PC-3 (cell line): ENCODE data around the gene ST6GALNAC4. TPM values are rescaled to one million over a fixed set of nuclear protein-coding genes. Genes with fewer than 3 reads are reported as not detected.

Experiments used
- ATAC-seq: fragments of 200-7000 bp; cut with Tn5 transposase; 2 replicates; pipeline ENCODE4 v1.9.1; 2020; ENCODE audit warnings: mild to moderate bottlenecking, moderate library complexity
- BruUV-seq: library from RNA; stranded (reverse); fragments of 400-500 nt; replicated peaks from 2 replicates; lab custom pipeline; 2021; lab: Mats Ljungman, UMichigan
- CTCF ChIA-PET: fragments of 300-600 bp; sonication (Branson Sonifier 250); formaldehyde crosslinking; loops from one replicate; lab custom pipeline; 2022; ENCODE audit warnings: antibody characterized with exemption; lab: Charles Lee
- POLR2A ChIA-PET: fragments of 300-600 bp; sonication (Branson Sonifier 250); formaldehyde crosslinking; loops from one replicate; lab custom pipeline; 2022; ENCODE audit warnings: antibody characterized with exemption; ENCODE audit not compliant: unreplicated experiment; lab: Charles Lee
- DNase-seq: peaks from one replicate; pipeline ENCODE4 v3.0.0-alpha.2; 2015
- H2AFZ ChIP-seq: fragments of 300-600 bp; sonication (generic); 2 replicates; pipeline ENCODE4 v1.6.0; 2016; ENCODE audit warnings: antibody characterized with exemption, low read length
- H3F3A ChIP-seq: fragments of 300-600 bp; sonication (generic); one replicate; pipeline ENCODE4 v1.6.0; 2017; ENCODE audit warnings: antibody characterized with exemption, low read length, control low read depth, mild to moderate bottlenecking; ENCODE audit not compliant: unreplicated experiment
- H3K27ac ChIP-seq: fragments of 300-600 bp; sonication (generic); 2 replicates; pipeline ENCODE4 v1.5.1; 2016; ENCODE audit warnings: mild to moderate bottlenecking, low read length
- H3K27me3 ChIP-seq: fragments of 300-600 bp; sonication (generic); 2 replicates; pipeline ENCODE4 v1.6.1; 2016; ENCODE audit warnings: low read length, mixed read lengths
- H3K36me3 ChIP-seq: fragments of 300-600 bp; sonication (generic); 2 replicates; pipeline ENCODE4 v1.6.1; 2016; ENCODE audit warnings: low read depth, mixed run types, low read length, mixed read lengths
- H3K4me1 ChIP-seq: fragments of 300-600 bp; sonication (generic); 2 replicates; pipeline ENCODE4 v1.5.1; 2016; ENCODE audit warnings: low read length; ENCODE audit not compliant: insufficient read depth
- H3K4me2 ChIP-seq: fragments of 300-600 bp; sonication (generic); 2 replicates; pipeline ENCODE4 v1.6.0; 2016; ENCODE audit warnings: low read length
- H3K4me3 ChIP-seq: fragments of 300-600 bp; sonication (generic); 2 replicates; pipeline ENCODE4 v1.5.1; 2016; ENCODE audit warnings: mild to moderate bottlenecking, low read length, mixed read lengths
- H3K79me2 ChIP-seq: fragments of 300-600 bp; sonication (generic); 2 replicates; pipeline ENCODE4 v1.6.1; 2017; ENCODE audit warnings: low read length, mixed read lengths
- H3K9ac ChIP-seq: fragments of 300-600 bp; sonication (generic); 2 replicates; pipeline ENCODE4 v1.6.0; 2016; ENCODE audit warnings: mild to moderate bottlenecking, low read length
- H3K9me2 ChIP-seq: fragments of 300-600 bp; sonication (generic); replicated peaks from 2 replicates; pipeline ENCODE4 v1.6.1; 2016; ENCODE audit warnings: mixed run types, low read length, mixed read lengths
- H3K9me3 ChIP-seq: fragments of 300-600 bp; sonication (generic); 2 replicates; pipeline ENCODE4 v1.6.1; 2016; ENCODE audit warnings: low read length, mixed read lengths
- H4K20me1 ChIP-seq: fragments of 300-600 bp; sonication (generic); 2 replicates; pipeline ENCODE4 v1.6.1; 2016; ENCODE audit warnings: low read length, mixed read lengths
- EZH2 ChIP-seq: fragments of 300-600 bp; sonication (generic); IDR thresholded peaks from one replicate; pipeline ENCODE4 v1.6.1; 2017; ENCODE audit warnings: antibody characterized with exemption, mild to moderate bottlenecking, low read length; ENCODE audit not compliant: unreplicated experiment
- EZH2phosphoT487 ChIP-seq: fragments of 300-600 bp; sonication (generic); IDR thresholded peaks from 2 replicates; pipeline ENCODE4 v1.6.1; 2018; ENCODE audit warnings: mild to moderate bottlenecking, antibody characterized with exemption, low read length, borderline replicate concordance
- intact Hi-C: fragments of 100-400 bp; cut with micrococcal nuclease; formaldehyde crosslinking; loops from 2 replicates; pipeline ENCODE4 v1.9.0; 2023
- total RNA-seq: library from RNA; depleted of rRNA; stranded (reverse); fragments of >200 nt; gene quantifications from 2 replicates; pipeline ENCODE4 v1.2.3, GENCODE V29; 2014
- TF ChIP-seq, protein P1 (sequence below): fragments of 300-600 bp; sonication (generic); conservative IDR thresholded peaks from 2 replicates; pipeline ENCODE4 v1.5.1; 2017; ENCODE audit warnings: antibody characterized with exemption, low read depth, mild to moderate bottlenecking, low read length

ST6GALNAC4 gene
- total RNA-seq, 1 experiment from 2014 or later: 26.9 TPM

- no peak overlapping the region for H2AFZ ChIP-seq
- H3K9me2 ChIP-seq: no peaks in the 10 kb centered on the region
- ChIA-PET CTCF (no interaction called here), POLR2A (no interaction called here)
- TF ChIP-seq, protein P1, sequence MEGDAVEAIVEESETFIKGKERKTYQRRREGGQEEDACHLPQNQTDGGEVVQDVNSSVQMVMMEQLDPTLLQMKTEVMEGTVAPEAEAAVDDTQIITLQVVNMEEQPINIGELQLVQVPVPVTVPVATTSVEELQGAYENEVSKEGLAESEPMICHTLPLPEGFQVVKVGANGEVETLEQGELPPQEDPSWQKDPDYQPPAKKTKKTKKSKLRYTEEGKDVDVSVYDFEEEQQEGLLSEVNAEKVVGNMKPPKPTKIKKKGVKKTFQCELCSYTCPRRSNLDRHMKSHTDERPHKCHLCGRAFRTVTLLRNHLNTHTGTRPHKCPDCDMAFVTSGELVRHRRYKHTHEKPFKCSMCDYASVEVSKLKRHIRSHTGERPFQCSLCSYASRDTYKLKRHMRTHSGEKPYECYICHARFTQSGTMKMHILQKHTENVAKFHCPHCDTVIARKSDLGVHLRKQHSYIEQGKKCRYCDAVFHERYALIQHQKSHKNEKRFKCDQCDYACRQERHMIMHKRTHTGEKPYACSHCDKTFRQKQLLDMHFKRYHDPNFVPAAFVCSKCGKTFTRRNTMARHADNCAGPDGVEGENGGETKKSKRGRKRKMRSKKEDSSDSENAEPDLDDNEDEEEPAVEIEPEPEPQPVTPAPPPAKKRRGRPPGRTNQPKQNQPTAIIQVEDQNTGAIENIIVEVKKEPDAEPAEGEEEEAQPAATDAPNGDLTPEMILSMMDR: no peak
- TF ChIP-seq EZH2 (no peak), EZH2phosphoT487 (no peak)
- no peaks in the 10 kb centered on the region for H3F3A ChIP-seq
- peak overlapping the region; percentile 99 for H3K4me2 ChIP-seq
- no peaks in the 10 kb centered on the region for H3K9me3 ChIP-seq
- ATAC-seq (no peak), DNase-seq (no peak)
- peaks cover 31% of the 10 kb centered on the region for H3K79me2 ChIP-seq
- H3K27me3 ChIP-seq: no peaks in the 10 kb centered on the region
- H3K36me3 ChIP-seq: no peaks in the 10 kb centered on the region
- intact Hi-C loops: no loop called here
- peak overlapping the region; percentile 88 for H3K9ac ChIP-seq
- H3K27ac ChIP-seq: no peak overlapping the region
- H4K20me1 ChIP-seq: no peaks in the 10 kb centered on the region
- peaks cover 24% of the 10 kb centered on the region; the same call in 1 of the 2 replicates for H3K4me1 ChIP-seq
- peak overlapping the region; percentile 93 for H3K4me3 ChIP-seq
- BruUV-seq: no TSS peak
These were observed 19.6 kb upstream of the ST6GALNAC4 start for GRCh38 chr9:127936347-127936852.

- no peak overlapping the region for H3K27ac ChIP-seq
- H3F3A ChIP-seq: no peaks in the 10 kb centered on the region
- CTCF ChIA-PET: no interaction called here
- H4K20me1 ChIP-seq: no peaks in the 10 kb centered on the region
- peak overlapping the region; percentile 93; the same call in 1 of the 2 replicates for H3K4me3 ChIP-seq
- POLR2A ChIA-PET: no interaction called here
- H3K36me3 ChIP-seq: no peaks in the 10 kb centered on the region
- H3K9ac ChIP-seq: no peak overlapping the region
- no peak for DNase-seq
- H2AFZ ChIP-seq: no peak overlapping the region
- H3K27me3 ChIP-seq: no peaks in the 10 kb centered on the region
- TF ChIP-seq EZH2phosphoT487 (no peak), EZH2 (no peak)
- TF ChIP-seq, protein P1: no peak
- H3K79me2 ChIP-seq: peaks cover 31% of the 10 kb centered on the region
- no TSS peak for BruUV-seq
- H3K9me3 ChIP-seq: no peaks in the 10 kb centered on the region
- intact Hi-C loops: no loop called here
- no peaks in the 10 kb centered on the region for H3K9me2 ChIP-seq
- H3K4me1 ChIP-seq: peaks cover 30% of the 10 kb centered on the region; the same call in 1 of the 2 replicates
- ATAC-seq: no peak
- peak overlapping the region; percentile 99 for H3K4me2 ChIP-seq
These were observed 19.0 kb upstream of the ST6GALNAC4 start for GRCh38 chr9:127935765-127936221.

DNA sequence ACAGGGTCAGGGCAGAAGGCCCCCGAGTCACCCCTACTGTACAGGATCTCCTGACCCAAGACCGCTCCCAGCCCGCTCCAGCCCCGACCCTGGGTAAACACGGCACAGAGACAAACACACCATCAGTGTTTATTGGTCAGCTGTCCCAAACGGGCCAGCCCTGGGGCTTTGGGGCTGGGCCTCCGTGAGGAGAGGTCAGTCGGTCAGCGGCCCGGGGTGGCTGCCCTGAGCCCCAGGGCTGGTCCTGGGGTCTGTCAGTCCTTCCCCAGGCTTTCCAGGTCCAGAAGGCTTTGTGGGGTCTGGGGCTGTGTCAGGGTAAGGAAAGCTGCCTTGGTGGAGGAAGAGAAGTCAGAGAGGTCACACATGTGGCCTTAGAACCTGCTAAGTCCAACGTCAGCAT, 18.1 kb upstream of the ST6GALNAC4 start:
- POLR2A ChIA-PET: no interaction called here

More for the DNA sequence above, 18.1 kb upstream of the ST6GALNAC4 start:
- Histone ChIP-seq H3K4me3 (no peak overlapping the region), H2AFZ (no peak overlapping the region), H3K36me3 (no peaks in the 10 kb centered on the region), H3K27me3 (no peaks in the 10 kb centered on the region), H3K4me2 (no peak overlapping the region), H3F3A (no peaks in the 10 kb centered on the region), H3K79me2 (peaks cover 31% of the 10 kb centered on the region), H3K9ac (no peak overlapping the region), H3K27ac (no peak overlapping the region), H3K9me3 (no peaks in the 10 kb centered on the region), H3K9me2 (no peaks in the 10 kb centered on the region), H3K4me1 (peaks cover 34% of the 10 kb centered on the region; the same call in 1 of the 2 replicates), H4K20me1 (no peaks in the 10 kb centered on the region)
- CTCF ChIA-PET: no interaction called here
- intact Hi-C loops: no loop called here
- no TSS peak for BruUV-seq
- TF ChIP-seq, protein P1: no peak
- TF ChIP-seq EZH2 (no peak), EZH2phosphoT487 (no peak)
- no peak for DNase-seq
- ATAC-seq: no peak
